ENCODE data around the gene ZNF438. TPM values are rescaled to one million over a fixed set of nuclear protein-coding genes. Genes with fewer than 3 reads are reported as not detected.

The ZNF438 gene
- total RNA-seq, 4 donors from 2014 or later, result 3.7 to 8.3 (median 7.3) TPM

GRCh38 chr10:30928742-30929141 lies 102.9 kb downstream of the ZNF438 start:
- Histone ChIP-seq H3K4me1 (no peaks in the 10 kb centered on the region), H3K36me3 (no peaks in the 10 kb centered on the region), H3K4me3 (no peak overlapping the region), H3K27ac (no peak overlapping the region), H3K9me3 (peaks cover 0 to 7% (median 1%) of the 10 kb centered on the region in 4 donors), H3K27me3 (no peaks in the 10 kb centered on the region)
- no peak for TF ChIP-seq POLR2A (IDR thresholded peaks at IDR 0.05)
- TF ChIP-seq, protein P1, sequence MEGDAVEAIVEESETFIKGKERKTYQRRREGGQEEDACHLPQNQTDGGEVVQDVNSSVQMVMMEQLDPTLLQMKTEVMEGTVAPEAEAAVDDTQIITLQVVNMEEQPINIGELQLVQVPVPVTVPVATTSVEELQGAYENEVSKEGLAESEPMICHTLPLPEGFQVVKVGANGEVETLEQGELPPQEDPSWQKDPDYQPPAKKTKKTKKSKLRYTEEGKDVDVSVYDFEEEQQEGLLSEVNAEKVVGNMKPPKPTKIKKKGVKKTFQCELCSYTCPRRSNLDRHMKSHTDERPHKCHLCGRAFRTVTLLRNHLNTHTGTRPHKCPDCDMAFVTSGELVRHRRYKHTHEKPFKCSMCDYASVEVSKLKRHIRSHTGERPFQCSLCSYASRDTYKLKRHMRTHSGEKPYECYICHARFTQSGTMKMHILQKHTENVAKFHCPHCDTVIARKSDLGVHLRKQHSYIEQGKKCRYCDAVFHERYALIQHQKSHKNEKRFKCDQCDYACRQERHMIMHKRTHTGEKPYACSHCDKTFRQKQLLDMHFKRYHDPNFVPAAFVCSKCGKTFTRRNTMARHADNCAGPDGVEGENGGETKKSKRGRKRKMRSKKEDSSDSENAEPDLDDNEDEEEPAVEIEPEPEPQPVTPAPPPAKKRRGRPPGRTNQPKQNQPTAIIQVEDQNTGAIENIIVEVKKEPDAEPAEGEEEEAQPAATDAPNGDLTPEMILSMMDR (IDR thresholded peaks at IDR 0.05), result no peak
- no peak for DNase-seq

DNA sequence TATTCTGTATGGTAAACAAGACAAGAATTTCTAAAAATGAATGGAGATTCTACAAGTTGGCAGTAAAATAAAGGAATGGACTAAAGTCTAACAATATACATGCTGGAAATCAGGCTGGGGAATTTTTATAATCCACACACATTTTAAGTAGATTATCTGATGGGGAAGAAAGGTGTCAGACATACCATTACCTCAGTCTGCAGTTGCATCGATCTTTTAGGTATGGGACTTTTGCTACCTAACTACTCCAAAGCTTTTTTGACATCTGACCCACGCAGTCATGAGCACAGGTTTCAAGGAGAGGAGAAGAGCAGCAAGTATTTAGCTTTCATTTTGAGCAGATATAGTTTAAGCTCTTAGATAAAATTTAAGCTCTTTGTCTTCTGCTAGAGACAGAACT lies 113.0 kb downstream of the ZNF438 start:
- H3K4me1 ChIP-seq, result no peaks in the 10 kb centered on the region
- no peaks in the 10 kb centered on the region for H3K36me3 ChIP-seq
- TF ChIP-seq POLR2A (IDR thresholded peaks at IDR 0.05), result no peak
- TF ChIP-seq, protein P1 (IDR thresholded peaks at IDR 0.05), result no peak
- H3K9me3 ChIP-seq, result no peaks in the 10 kb centered on the region
- no peak for DNase-seq
- no peaks in the 10 kb centered on the region for H3K27me3 ChIP-seq
- no peak overlapping the region for H3K27ac ChIP-seq
- no peak overlapping the region for H3K4me3 ChIP-seq

- no peak overlapping the region for H3K27ac ChIP-seq
- no peaks in the 10 kb centered on the region for H3K36me3 ChIP-seq
- no peaks in the 10 kb centered on the region for H3K4me1 ChIP-seq
- TF ChIP-seq, protein P1 (IDR thresholded peaks at IDR 0.05), result no peak
- no peak for TF ChIP-seq POLR2A (IDR thresholded peaks at IDR 0.05)
- H3K27me3 ChIP-seq, result no peaks in the 10 kb centered on the region
- no peak overlapping the region for H3K4me3 ChIP-seq
- no peaks in the 10 kb centered on the region for H3K9me3 ChIP-seq
- no peak for DNase-seq
Observed at GRCh38 chr10:30917789-30918188, 113.9 kb downstream of the ZNF438 start.

DNA sequence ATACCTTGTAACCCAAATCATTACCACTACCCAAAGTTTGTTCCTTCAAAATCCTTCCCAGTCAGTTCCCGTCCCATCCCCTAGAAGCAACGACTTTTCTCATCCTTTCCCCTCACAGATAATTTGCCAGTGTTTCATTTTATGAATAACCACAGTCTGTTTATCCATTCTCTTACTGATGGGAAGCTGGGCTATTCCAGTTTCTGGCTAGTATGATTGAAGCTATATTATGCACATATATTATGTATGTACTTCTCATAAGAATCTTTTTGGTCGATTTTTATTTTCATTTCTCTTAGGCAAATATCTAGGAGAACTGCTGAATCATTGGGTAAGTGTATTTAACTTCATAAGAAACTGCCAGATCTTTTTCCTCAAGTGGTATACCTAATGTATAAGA lies 114.6 kb downstream of the ZNF438 start:
- Histone ChIP-seq H3K4me3 (no peak overlapping the region), H3K36me3 (no peaks in the 10 kb centered on the region), H3K27ac (no peak overlapping the region), H3K9me3 (no peaks in the 10 kb centered on the region), H3K4me1 (no peaks in the 10 kb centered on the region), H3K27me3 (no peaks in the 10 kb centered on the region)
- TF ChIP-seq, protein P1 (IDR thresholded peaks at IDR 0.05), result no peak
- no peak for DNase-seq

DNA sequence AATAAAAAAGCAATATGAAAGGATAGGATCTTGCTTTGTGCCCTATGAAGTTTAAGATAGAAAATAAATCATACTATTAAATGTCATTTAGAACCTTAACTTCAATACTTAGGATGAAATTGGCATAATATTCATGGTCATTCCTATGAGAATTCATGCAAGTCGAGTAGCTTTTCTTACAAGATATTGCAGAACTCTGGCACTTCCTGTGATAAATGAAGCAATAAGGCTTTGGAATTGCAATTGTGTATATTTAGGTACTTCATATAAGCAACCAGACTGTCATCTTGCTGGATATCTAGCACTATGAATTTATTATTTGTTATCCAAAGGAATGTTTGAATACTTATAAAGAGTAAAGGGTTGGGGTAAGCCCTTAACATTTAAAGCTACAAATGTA lies 116.5 kb downstream of the ZNF438 start:
- H3K27ac ChIP-seq, result no peak overlapping the region
- H3K27me3 ChIP-seq, result no peaks in the 10 kb centered on the region
- H3K9me3 ChIP-seq, result no peaks in the 10 kb centered on the region
- no peak overlapping the region for H3K4me3 ChIP-seq
- no peaks in the 10 kb centered on the region for H3K36me3 ChIP-seq
- H3K4me1 ChIP-seq, result no peaks in the 10 kb centered on the region
- TF ChIP-seq POLR2A (IDR thresholded peaks at IDR 0.05), result no peak
- TF ChIP-seq, protein P1 (IDR thresholded peaks at IDR 0.05), result no peak
- DNase-seq, result no peak

GRCh38 chr10:30911303-30911863 lies 120.3 kb downstream of the ZNF438 start:
- Histone ChIP-seq H3K4me1 (no peaks in the 10 kb centered on the region), H3K4me3 (no peak overlapping the region), H3K36me3 (peaks cover 0 to 9% (median 0%) of the 10 kb centered on the region in 3 donors), H3K27me3 (no peaks in the 10 kb centered on the region), H3K9me3 (no peaks in the 10 kb centered on the region), H3K27ac (no peak overlapping the region)
- TF ChIP-seq, protein P1 (IDR thresholded peaks at IDR 0.05), result no peak
- DNase-seq, result no peak

Data from Peyer's patch (tissue), 4 donors.